ENCODE results near the gene PPDPF.
"Not testable (repeated sequence)": the region's sequence is repeated elsewhere in the genome, so short reads cannot be mapped to it uniquely, and the experiment has no call there.

DNA sequence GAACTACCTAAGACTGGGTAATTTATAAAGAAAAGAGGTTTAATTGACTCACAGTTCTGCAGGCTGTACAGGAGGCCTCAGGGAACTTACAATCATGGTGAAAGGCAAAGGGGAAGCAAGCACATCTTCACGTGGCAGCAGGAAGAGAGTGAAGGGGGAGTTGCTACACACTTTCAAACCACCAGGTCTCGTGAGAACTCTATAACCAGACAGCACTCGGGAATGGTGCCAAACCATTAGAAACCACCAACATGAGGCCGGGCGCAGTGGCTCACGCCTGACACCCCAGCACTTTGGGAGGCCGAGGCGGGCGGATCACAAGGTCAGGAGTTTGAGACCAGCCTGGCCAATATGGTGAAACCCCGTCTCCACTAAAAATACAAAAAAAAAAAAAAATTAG lies 6.0 kb upstream of the PPDPF start:
- TF ChIP-seq, protein P1, sequence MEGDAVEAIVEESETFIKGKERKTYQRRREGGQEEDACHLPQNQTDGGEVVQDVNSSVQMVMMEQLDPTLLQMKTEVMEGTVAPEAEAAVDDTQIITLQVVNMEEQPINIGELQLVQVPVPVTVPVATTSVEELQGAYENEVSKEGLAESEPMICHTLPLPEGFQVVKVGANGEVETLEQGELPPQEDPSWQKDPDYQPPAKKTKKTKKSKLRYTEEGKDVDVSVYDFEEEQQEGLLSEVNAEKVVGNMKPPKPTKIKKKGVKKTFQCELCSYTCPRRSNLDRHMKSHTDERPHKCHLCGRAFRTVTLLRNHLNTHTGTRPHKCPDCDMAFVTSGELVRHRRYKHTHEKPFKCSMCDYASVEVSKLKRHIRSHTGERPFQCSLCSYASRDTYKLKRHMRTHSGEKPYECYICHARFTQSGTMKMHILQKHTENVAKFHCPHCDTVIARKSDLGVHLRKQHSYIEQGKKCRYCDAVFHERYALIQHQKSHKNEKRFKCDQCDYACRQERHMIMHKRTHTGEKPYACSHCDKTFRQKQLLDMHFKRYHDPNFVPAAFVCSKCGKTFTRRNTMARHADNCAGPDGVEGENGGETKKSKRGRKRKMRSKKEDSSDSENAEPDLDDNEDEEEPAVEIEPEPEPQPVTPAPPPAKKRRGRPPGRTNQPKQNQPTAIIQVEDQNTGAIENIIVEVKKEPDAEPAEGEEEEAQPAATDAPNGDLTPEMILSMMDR (IDR thresholded peaks at IDR 0.05; ENCODE audit: low read depth, low read length, poor library complexity, severe bottlenecking) = not testable (repeated sequence)
- not testable (repeated sequence) for TF ChIP-seq EZH2phosphoT487 (IDR thresholded peaks at IDR 0.05; ENCODE audit: borderline replicate concordance, low read length)

All from DOHH2 (cell line).